ENCODE measurements around the gene RPL27A. TPM values are rescaled to one million over a fixed set of nuclear protein-coding genes. Genes with fewer than 3 reads are reported as not detected.

RPL27A gene
- total RNA-seq, 6 experiments from 2014 or later, result 973 to 1,209 (median 1,069) TPM

GRCh38 chr11:8731647-8732323, 49.2 kb downstream of the RPL27A start:
- no peak for TF ChIP-seq CTCF (IDR thresholded peaks at IDR 0.05)
- Mint-ChIP-seq H3K4me1 (ENCODE audit: low read depth) (peaks cover 58% of the 10 kb centered on the region), H3K4me3 (no peak overlapping the region), H3K9me3 (no peaks in the 10 kb centered on the region), H3K27me3 (ENCODE audit: insufficient read depth) (peaks cover 5% of the 10 kb centered on the region), H3K27ac (peak overlapping the region; percentile 71), H3K36me3 (ENCODE audit: low read depth) (peaks cover 17% of the 10 kb centered on the region)
- no peak for DNase-seq

- H3K27ac Mint-ChIP-seq, result peak overlapping the region; percentile 71
- peaks cover 53% of the 10 kb centered on the region for H3K4me1 Mint-ChIP-seq (ENCODE audit: low read depth)
- no peak for DNase-seq
- TF ChIP-seq CTCF (IDR thresholded peaks at IDR 0.05), result no peak
- H3K9me3 Mint-ChIP-seq, result no peaks in the 10 kb centered on the region
- H3K4me3 Mint-ChIP-seq, result peak overlapping the region; percentile 57; the same call in 1 of the 2 replicates
- H3K36me3 Mint-ChIP-seq (ENCODE audit: low read depth), result peaks cover 14% of the 10 kb centered on the region
- peaks cover 5% of the 10 kb centered on the region for H3K27me3 Mint-ChIP-seq (ENCODE audit: insufficient read depth)
These were observed 49.7 kb downstream of the RPL27A start for GRCh38 chr11:8732324-8732670.

- Mint-ChIP-seq H3K36me3 (ENCODE audit: low read depth) (peaks cover 9% of the 10 kb centered on the region), H3K27me3 (ENCODE audit: insufficient read depth) (peaks cover 5% of the 10 kb centered on the region), H3K27ac (peak overlapping the region; percentile 71), H3K4me1 (ENCODE audit: low read depth) (peaks cover 48% of the 10 kb centered on the region), H3K9me3 (no peaks in the 10 kb centered on the region), H3K4me3 (peak overlapping the region; percentile 57)
- peak; percentile 76 for DNase-seq
- no peak for TF ChIP-seq CTCF (IDR thresholded peaks at IDR 0.05)
These were observed 50.2 kb downstream of the RPL27A start for GRCh38 chr11:8732748-8733241.

GRCh38 chr11:8733852-8734251, 51.3 kb downstream of the RPL27A start:
- TF ChIP-seq CTCF (IDR thresholded peaks at IDR 0.05), result no peak
- DNase-seq, result no peak
- peaks cover 1% of the 10 kb centered on the region; the same call in 1 of the 2 replicates for H3K36me3 Mint-ChIP-seq (ENCODE audit: low read depth)
- H3K4me3 Mint-ChIP-seq, result no peak overlapping the region
- peaks cover 5% of the 10 kb centered on the region for H3K27me3 Mint-ChIP-seq (ENCODE audit: insufficient read depth)
- H3K4me1 Mint-ChIP-seq (ENCODE audit: low read depth), result peaks cover 38% of the 10 kb centered on the region
- no peaks in the 10 kb centered on the region for H3K9me3 Mint-ChIP-seq
- H3K27ac Mint-ChIP-seq, result peak overlapping the region; percentile 30

GRCh38 chr11:8735094-8735493, 52.5 kb downstream of the RPL27A start:
- Mint-ChIP-seq H3K27me3 (ENCODE audit: insufficient read depth) (peaks cover 5% of the 10 kb centered on the region), H3K4me3 (no peak overlapping the region), H3K27ac (no peak overlapping the region), H3K4me1 (ENCODE audit: low read depth) (peaks cover 28% of the 10 kb centered on the region), H3K9me3 (no peaks in the 10 kb centered on the region), H3K36me3 (ENCODE audit: low read depth) (no peaks in the 10 kb centered on the region)
- no peak for DNase-seq
- TF ChIP-seq CTCF (IDR thresholded peaks at IDR 0.05), result no peak
